Activated naive CD8-positive, alpha-beta T cell treated with anti-CD3 and anti-CD28 coated beads, Interleukin-2, amount 10 ng/mL, durations not matched to agents 7 days and 5 days (primary cell): Measurements from ENCODE around the gene WEE2. TPM values are rescaled to one million over a fixed set of nuclear protein-coding genes. Genes with fewer than 3 reads are reported as not detected.
A peak's percentile ranks its signal among the peaks of the same experiment; 100 is the strongest.

ENCODE experiments used
- ATAC-seq: fragments of 150-1000 bp; cut with Tn5 transposase; one replicate; pipeline ENCODE4 v1.10.0; 2021; ENCODE audit warnings: low read depth, moderate library complexity
- POLR2A ChIA-PET: fragments of 350-600 bp; sonication (Branson Sonifier 250); formaldehyde crosslinking; loops from one replicate; lab custom pipeline; 2021; ENCODE audit warnings: antibody characterized with exemption; lab: Charles Lee
- DNase-seq: peaks from one replicate; pipeline ENCODE4 v3.0.0; 2021
- H3K27ac Mint-ChIP-seq: one replicate; pipeline ENCODE4 v1.8.0; 2022; ENCODE audit warnings: mild to moderate bottlenecking, mixed read lengths
- H3K27me3 Mint-ChIP-seq: one replicate; pipeline ENCODE4 v1.8.0; 2022; ENCODE audit warnings: mild to moderate bottlenecking, moderate library complexity, mixed read lengths
- H3K36me3 Mint-ChIP-seq: one replicate; pipeline ENCODE4 v1.8.0; 2021; ENCODE audit warnings: mild to moderate bottlenecking, mixed read lengths
- H3K4me1 Mint-ChIP-seq: one replicate; pipeline ENCODE4 v1.8.0; 2021; ENCODE audit warnings: mixed read lengths
- H3K4me3 Mint-ChIP-seq: one replicate; pipeline ENCODE4 v1.8.0; 2022; ENCODE audit warnings: mild to moderate bottlenecking, moderate library complexity, mixed read lengths
- H3K9me3 Mint-ChIP-seq: one replicate; pipeline ENCODE4 v1.8.0; 2021; ENCODE audit warnings: mixed read lengths
- total RNA-seq, 2 experiments: library from RNA; stranded (reverse); gene quantifications; one replicate each; pipeline ENCODE4 v1.2.3, GENCODE V29; 2021

WEE2 gene
- total RNA-seq, 2 experiments from 2014 or later, result not detected

DNA sequence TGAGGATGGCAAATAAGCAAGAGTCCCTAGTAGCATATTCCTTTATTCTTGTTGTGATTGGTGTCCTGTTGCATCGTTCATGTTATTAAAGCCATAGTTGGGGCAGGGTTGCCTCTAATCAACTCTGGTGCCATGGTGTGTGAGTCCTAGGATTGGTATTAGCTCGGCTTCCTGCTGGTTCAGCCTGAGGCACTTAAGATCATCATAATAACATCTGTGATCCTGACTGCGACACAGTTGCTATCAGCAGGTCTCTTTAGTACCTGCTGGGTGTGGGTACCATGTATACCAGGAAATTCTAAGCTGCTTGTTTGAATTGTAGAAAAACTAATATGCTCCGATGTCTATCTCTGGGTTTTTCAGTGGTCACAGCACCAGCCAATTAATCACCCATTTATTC, 1.6 kb downstream of the WEE2 start:
- peaks cover 5% of the 10 kb centered on the region for H3K4me1 Mint-ChIP-seq
- POLR2A ChIA-PET, result no interaction called here

DNA sequence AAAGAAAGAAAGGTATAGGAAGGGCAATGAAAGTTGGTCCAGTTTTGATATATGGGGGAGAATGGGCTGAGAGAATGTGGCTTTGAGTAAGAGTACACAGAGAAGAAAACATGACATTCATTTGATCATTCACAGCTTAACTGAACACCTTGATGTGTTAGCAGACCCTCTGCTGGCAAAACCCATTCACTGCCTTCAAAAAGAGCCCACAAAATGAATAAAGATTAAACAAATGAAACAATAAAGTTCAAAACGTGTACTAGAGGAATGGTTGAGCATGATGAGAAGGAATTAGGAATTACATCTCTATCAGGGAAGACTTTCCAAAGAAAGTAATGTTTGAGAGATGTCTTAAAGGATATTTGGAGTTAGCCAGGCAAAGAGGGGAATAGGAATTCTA, 2.1 kb downstream of the WEE2 start:
- H3K4me3 Mint-ChIP-seq, result no peak overlapping the region
- ATAC-seq, result no peak
- no peaks in the 10 kb centered on the region for H3K9me3 Mint-ChIP-seq
- H3K27ac Mint-ChIP-seq, result no peak overlapping the region
- H3K4me1 Mint-ChIP-seq, result peaks cover 5% of the 10 kb centered on the region
- H3K36me3 Mint-ChIP-seq, result peaks cover 1% of the 10 kb centered on the region
- DNase-seq, result no peak
- POLR2A ChIA-PET, result no interaction called here
- H3K27me3 Mint-ChIP-seq, result peaks cover 6% of the 10 kb centered on the region

More for the DNA sequence above, 1.6 kb downstream of the WEE2 start:
- ATAC-seq (no peak), DNase-seq (no peak)
- H3K27me3 Mint-ChIP-seq, result peaks cover 6% of the 10 kb centered on the region
- H3K4me3 Mint-ChIP-seq, result no peak overlapping the region
- H3K9me3 Mint-ChIP-seq, result no peaks in the 10 kb centered on the region
- no peak overlapping the region for H3K27ac Mint-ChIP-seq
- peaks cover 1% of the 10 kb centered on the region for H3K36me3 Mint-ChIP-seq

DNA sequence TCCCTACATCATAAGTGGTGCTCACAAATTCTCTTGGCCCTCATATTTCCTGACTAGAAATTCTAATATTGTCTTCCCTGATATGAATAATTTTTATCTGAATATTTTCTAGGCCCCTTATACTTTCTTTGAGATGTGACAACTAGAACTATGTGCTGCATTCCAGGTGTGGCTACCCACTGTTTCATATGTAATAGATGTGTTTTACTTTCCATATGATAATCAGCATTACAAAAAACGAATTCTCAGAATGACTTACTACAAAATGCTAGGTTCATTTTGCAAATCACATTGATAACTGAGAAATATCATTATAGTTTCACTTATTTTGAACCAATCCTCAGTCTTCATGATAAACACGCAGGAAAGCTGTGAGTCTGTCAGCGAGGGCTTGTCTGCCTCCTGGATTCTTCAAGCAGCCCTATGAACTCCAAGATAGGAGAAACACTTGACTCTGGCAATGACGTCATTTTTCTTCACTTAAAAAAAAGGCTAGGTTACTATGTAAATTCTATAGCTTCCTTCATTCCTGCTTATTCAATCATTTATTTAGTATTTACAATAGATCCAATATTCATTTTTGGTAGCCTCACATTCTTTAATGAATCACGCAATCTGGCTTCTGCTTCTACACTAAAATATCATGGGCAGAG, 4.6 kb downstream of the WEE2 start:
- peaks cover 1% of the 10 kb centered on the region for H3K36me3 Mint-ChIP-seq
- POLR2A ChIA-PET, result interaction anchor here (1.3 kb wide), 1 partner anchor 11 kb away, joined by 3 read pairs; no protein-coding TSS in a partner anchor

DNA sequence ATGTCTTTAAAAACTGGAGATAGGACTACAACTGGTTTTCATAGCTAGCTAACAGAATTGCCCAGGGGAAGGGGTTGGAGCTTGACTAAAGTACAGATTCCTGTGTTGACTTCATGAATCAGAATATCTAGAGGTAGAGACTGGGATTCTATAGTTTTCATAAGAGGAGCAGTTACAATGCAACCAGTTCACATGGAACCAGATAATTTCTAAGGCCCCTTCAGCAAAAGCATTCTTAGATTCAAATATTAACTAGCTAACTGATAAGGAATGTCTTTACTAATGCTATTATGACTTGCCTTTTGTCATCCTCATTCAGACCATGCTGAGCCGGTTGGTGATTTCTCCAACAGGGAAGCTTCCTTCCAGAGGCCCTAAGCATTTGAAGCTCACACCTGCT, 5.7 kb downstream of the WEE2 start:
- Mint-ChIP-seq H3K36me3 (peaks cover 1% of the 10 kb centered on the region), H3K4me1 (peaks cover 5% of the 10 kb centered on the region), H3K27me3 (no peaks in the 10 kb centered on the region), H3K27ac (no peak overlapping the region), H3K4me3 (no peak overlapping the region), H3K9me3 (no peaks in the 10 kb centered on the region)
- POLR2A ChIA-PET, result no interaction called here
- DNase-seq, result no peak
- no peak for ATAC-seq

More for the DNA sequence above, 4.6 kb downstream of the WEE2 start:
- ATAC-seq, result no peak
- H3K4me3 Mint-ChIP-seq, result no peak overlapping the region
- no peak for DNase-seq
- no peak overlapping the region for H3K27ac Mint-ChIP-seq
- H3K4me1 Mint-ChIP-seq, result peaks cover 5% of the 10 kb centered on the region
- H3K27me3 Mint-ChIP-seq, result no peaks in the 10 kb centered on the region
- no peaks in the 10 kb centered on the region for H3K9me3 Mint-ChIP-seq

DNA sequence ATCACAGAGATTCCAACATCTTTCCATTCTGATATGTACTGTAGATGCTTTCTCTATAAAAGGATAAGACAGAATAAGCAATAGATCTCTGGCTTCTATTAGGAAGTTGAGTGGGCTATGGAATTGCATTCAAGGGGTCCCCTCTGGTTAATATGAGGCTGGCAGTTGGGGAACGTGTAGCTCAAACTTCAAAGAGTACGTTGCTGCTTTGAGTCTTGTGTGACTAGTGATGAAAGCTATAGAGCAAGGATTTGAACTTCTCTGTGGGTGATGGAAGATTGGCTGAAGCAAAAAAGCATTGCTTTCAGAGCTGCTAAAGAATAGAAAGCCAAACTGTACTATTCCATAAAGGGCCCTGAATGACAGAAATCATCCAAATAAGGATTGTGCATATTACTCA, 6.4 kb downstream of the WEE2 start:
- Mint-ChIP-seq H3K36me3 (peaks cover 1% of the 10 kb centered on the region), H3K4me1 (peaks cover 5% of the 10 kb centered on the region), H3K9me3 (no peaks in the 10 kb centered on the region), H3K4me3 (no peak overlapping the region), H3K27ac (no peak overlapping the region), H3K27me3 (no peaks in the 10 kb centered on the region)
- no peak for DNase-seq
- ATAC-seq, result no peak
- POLR2A ChIA-PET, result no interaction called here

DNA sequence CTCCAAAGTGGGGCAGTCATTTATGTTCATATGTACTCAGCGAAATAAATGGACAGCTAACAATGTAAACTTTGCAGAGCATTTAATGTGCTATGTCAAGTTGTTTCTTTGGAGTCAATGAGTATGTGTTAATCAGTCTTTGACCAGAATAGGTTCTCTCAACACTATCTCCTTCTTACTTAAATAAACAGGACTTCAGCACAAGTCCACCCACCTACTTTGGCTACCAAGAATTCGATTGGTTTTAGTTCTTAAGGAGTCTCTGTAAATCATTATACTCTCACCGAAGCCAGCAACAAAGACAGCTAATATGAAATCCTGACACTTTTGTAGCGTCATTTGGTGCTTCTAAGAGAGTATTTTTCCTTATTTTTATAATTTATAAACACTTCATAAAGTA, 6.9 kb downstream of the WEE2 start:
- ATAC-seq (no peak), DNase-seq (no peak)
- Mint-ChIP-seq H3K27ac (no peak overlapping the region), H3K27me3 (no peaks in the 10 kb centered on the region), H3K4me1 (peaks cover 5% of the 10 kb centered on the region), H3K9me3 (no peaks in the 10 kb centered on the region), H3K36me3 (peaks cover 1% of the 10 kb centered on the region), H3K4me3 (no peak overlapping the region)
- POLR2A ChIA-PET, result no interaction called here

DNA sequence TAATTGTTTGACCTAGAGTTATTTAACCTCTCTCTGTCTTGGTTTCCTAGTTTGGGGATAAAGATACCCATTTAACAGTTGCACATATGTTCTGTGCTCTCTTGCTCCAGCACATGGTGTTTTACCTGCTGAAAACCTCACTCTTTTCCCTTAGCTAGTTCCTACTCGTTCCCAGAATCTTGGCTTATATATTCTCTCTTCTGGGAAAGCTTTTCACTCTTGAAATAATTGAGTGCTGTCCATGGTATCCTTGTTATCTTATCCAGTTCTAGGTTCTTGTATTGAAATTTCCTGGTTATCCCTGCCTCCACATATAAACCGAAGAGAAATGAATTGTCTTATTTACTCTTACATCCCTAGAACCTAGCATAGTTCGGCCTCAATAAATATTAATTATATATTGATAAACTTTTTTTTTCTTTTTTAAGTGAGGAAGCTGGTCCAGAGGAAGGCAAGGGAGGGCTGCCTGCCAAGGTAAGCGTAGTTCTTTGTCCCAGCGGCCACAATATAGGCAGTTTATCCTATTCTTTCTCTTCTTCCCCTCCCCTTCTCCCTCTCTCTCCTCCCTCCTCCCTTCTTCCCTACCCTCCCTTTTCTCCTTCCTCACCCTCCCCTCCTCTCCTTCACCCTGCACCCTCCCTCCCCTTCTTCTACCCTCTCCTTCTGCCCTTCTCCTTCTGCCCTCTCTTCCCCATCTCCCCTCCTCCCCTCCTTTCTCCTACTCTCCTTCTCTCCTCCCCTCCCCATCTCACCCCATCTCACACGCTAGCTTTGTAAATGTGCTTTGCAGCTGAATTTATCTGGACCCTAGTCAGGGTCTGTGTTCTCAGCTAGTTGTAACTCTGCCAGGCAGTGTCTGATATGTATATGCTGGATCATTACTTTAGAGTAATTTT, 7.9 kb downstream of the WEE2 start:
- Mint-ChIP-seq H3K9me3 (no peaks in the 10 kb centered on the region), H3K36me3 (peaks cover under 1% of the 10 kb centered on the region), H3K27me3 (no peaks in the 10 kb centered on the region), H3K4me3 (no peak overlapping the region), H3K27ac (no peak overlapping the region), H3K4me1 (peaks cover 5% of the 10 kb centered on the region)
- DNase-seq (no peak), ATAC-seq (no peak)
- POLR2A ChIA-PET, result interaction anchor here (0.6 kb wide), 1 partner anchor 280 kb away, joined by 4 read pairs; no protein-coding TSS in a partner anchor

DNA sequence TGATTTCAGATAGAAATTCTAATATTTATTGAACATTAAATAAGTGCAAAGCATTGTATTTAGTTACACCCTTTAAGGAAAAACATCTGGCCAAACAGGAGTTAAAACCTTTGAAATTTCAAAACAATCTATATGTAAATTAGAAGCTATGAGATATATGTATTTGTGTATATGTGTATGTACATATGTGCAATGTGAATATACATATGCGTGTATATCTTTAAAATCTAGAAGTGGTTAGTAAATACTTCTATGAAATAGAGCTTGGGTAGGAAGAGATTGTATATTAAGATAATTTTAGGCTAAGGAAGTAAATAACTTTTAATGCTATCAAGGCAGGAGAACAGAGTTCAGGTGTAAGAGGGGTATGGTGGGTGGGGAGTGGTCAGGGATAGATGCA, 9.3 kb downstream of the WEE2 start:
- Mint-ChIP-seq H3K36me3 (no peaks in the 10 kb centered on the region), H3K27me3 (no peaks in the 10 kb centered on the region), H3K4me1 (no peaks in the 10 kb centered on the region), H3K27ac (no peak overlapping the region), H3K4me3 (no peak overlapping the region), H3K9me3 (no peaks in the 10 kb centered on the region)
- POLR2A ChIA-PET, result no interaction called here
- ATAC-seq (no peak), DNase-seq (no peak)

DNA sequence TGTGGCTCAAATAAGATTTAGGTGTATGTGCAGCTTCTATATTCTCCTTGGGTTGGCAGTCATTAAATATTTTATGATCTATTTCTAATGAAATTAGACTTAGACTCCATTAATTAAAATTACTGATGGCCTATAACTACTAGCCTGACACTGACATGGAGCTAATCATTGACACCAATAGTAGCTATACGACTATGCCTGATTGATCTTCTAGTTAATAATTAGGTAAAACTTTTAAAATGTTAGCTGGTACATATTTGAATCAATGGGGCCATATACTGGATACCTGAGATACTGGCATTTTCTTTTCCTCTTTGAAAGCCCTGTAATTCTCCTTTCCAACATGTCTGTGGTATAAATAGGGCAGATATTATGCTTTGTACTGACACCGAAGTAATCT, 14.4 kb downstream of the WEE2 start:
- Mint-ChIP-seq H3K27me3 (no peaks in the 10 kb centered on the region), H3K4me3 (no peak overlapping the region), H3K36me3 (no peaks in the 10 kb centered on the region), H3K9me3 (no peaks in the 10 kb centered on the region), H3K27ac (no peak overlapping the region), H3K4me1 (no peaks in the 10 kb centered on the region)
- ATAC-seq (no peak), DNase-seq (no peak)
- POLR2A ChIA-PET, result no interaction called here

DNA sequence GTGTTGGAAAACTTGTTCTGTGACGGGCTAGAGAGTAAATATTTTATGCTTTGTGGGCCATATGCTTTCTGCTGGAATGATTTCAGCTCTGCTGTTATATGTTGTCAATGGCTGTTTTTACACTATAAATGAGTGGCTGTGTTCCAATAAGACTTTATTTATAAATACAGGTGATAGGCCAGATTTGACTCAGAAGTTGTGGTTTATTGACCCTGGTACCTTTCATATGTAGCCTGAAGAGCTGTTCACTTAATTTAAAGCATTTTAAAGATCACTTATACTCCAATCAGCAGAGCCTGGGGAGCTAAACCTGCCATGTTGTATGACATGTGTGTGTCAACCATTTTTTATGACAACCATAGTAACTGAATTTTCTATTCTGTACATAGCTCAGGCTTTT, 20.9 kb downstream of the WEE2 start:
- Mint-ChIP-seq H3K9me3 (no peaks in the 10 kb centered on the region), H3K27ac (no peak overlapping the region), H3K4me1 (no peaks in the 10 kb centered on the region), H3K27me3 (no peaks in the 10 kb centered on the region), H3K4me3 (no peak overlapping the region), H3K36me3 (no peaks in the 10 kb centered on the region)
- DNase-seq (no peak), ATAC-seq (no peak)
- POLR2A ChIA-PET, result no interaction called here

DNA sequence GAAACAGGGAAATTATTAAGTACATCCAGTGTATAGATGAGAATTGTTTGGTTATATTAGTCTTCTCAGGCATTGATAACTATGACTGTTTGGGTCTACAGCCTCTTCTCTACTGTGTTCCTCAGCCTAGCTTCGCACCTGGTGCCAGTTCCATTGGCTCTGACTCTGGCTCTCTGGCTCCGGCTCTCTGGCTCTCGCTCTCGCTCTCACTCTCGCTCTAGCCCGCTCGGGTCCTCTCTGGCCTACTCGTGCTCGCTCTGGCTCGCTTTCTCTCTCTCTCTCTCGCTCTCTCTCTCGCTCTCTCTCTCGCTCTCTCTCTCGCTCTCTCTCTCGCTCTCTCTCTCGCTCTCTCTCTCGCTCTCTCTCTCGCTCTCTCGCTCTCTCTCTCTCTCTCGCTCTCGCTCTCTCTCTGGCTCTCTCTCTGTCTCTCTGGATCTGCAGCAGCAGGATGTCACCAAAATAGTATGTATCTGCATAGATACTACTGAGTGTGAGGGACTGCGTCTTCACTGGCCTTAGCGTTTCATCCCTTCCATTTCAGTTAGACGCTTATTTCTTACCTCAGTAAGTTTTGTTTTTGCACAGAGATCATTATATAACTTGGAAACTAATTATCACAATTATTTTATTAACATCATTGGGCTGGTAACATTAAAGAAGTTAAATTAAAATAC, 23.5 kb downstream of the WEE2 start:
- no peak overlapping the region for H3K4me3 Mint-ChIP-seq
- no peaks in the 10 kb centered on the region for H3K9me3 Mint-ChIP-seq
- H3K27ac Mint-ChIP-seq, result no peak overlapping the region
- no peaks in the 10 kb centered on the region for H3K27me3 Mint-ChIP-seq
- no peaks in the 10 kb centered on the region for H3K36me3 Mint-ChIP-seq
- POLR2A ChIA-PET, result no interaction called here
- no peak for ATAC-seq
- peaks cover under 1% of the 10 kb centered on the region for H3K4me1 Mint-ChIP-seq
- no peak for DNase-seq

DNA sequence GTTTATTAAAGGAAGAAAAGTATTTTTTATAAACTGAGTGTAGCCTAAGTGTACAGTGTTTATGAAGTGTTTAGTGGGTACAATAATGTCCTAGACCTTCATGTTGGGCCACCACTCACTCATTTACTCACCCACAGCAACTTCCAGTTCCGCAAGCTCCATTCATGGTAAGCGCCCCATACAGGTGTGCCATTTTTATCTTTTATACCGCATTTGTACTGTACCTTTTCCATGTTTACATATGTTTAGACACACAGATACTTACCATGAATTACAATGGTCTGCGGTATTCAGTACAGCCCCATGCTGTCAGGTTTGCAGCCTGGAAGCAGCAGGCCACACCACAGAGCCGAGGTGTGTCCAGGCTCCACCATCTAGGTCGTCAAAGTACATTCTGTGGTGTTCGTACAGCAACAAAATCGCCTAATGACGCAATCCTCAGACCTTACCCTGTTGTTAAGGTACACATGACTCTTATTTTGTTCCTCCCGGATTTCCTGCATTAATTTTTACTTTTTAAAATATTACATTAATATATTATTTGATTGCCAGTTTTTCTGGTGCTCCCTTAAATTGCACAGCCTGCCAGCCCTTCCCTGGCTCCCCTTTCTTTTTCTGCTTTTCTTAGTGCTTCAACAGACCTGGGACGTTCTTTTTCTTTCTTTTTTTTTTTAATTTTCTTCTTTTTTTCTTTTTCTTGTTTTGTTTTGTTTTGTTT, 29.1 kb downstream of the WEE2 start:
- POLR2A ChIA-PET, result interaction anchor here (0.7 to 3.4 kb wide), 9 partner anchors 31 to 1258 kb away, joined by 3 to 36 read pairs (median 4); partner anchors contain the start of genes AGK, DENND11 and MRPS33
- Mint-ChIP-seq H3K9me3 (no peaks in the 10 kb centered on the region), H3K4me3 (peak overlapping the region; percentile 94), H3K27me3 (no peaks in the 10 kb centered on the region), H3K4me1 (peaks cover 19% of the 10 kb centered on the region), H3K27ac (peak overlapping the region; percentile 96), H3K36me3 (peaks cover 7% of the 10 kb centered on the region)
- no peak for DNase-seq
- ATAC-seq, result no peak
